ENCODE measurements around the gene ITM2C.

The ITM2C gene

GRCh38 chr2:230908595-230909191, 44.0 kb downstream of the ITM2C start:
- no peak for DNase-seq

- no peak for DNase-seq
Measured at GRCh38 chr2:230909841-230910545, 45.3 kb downstream of the ITM2C start.

GRCh38 chr2:230910546-230911177, 45.9 kb downstream of the ITM2C start:
- no peak for DNase-seq

GRCh38 chr2:230912046-230912445, 47.3 kb downstream of the ITM2C start:
- DNase-seq: no peak

- no peak for DNase-seq
Measured at GRCh38 chr2:230912724-230913123, 48.0 kb downstream of the ITM2C start.

- DNase-seq: no peak
Measured at GRCh38 chr2:230913406-230914143, 48.8 kb downstream of the ITM2C start.

- DNase-seq: no peak
Measured at GRCh38 chr2:230914886-230915285, 50.1 kb downstream of the ITM2C start.

- DNase-seq: no peak
Measured at GRCh38 chr2:230915319-230915718, 50.6 kb downstream of the ITM2C start.

GRCh38 chr2:230916218-230916617, 51.5 kb downstream of the ITM2C start:
- DNase-seq: no peak

- no peak for DNase-seq
Measured at GRCh38 chr2:230919240-230919639, 54.5 kb downstream of the ITM2C start.

GRCh38 chr2:230919681-230920080, 54.9 kb downstream of the ITM2C start:
- no peak for DNase-seq

GRCh38 chr2:230920167-230920566, 55.4 kb downstream of the ITM2C start:
- DNase-seq: no peak

- DNase-seq: no peak
Measured at GRCh38 chr2:230921806-230922595, 57.3 kb downstream of the ITM2C start.

GRCh38 chr2:230922951-230923717, 58.4 kb downstream of the ITM2C start:
- no peak for DNase-seq

GRCh38 chr2:230924092-230924469, 59.3 kb downstream of the ITM2C start:
- no peak for DNase-seq

GRCh38 chr2:230924470-230925341, 60.0 kb downstream of the ITM2C start, which contains the start of gene GPR55:
Gene GPR55 (minus strand): TSS chr2:230925242. CDS start chr2:230910962, 14,280 bp downstream.
- DNase-seq: no peak

- no peak for DNase-seq
Measured at GRCh38 chr2:230925443-230925878, 60.7 kb downstream of the ITM2C start.

- DNase-seq: no peak
Measured at GRCh38 chr2:230925879-230926765, 61.4 kb downstream of the ITM2C start.

- no peak for DNase-seq
Measured at GRCh38 chr2:230927711-230928341, 63.1 kb downstream of the ITM2C start.

Data from left hindlimb (tissue), 1 donor.